Stimulated activated CD4-positive, alpha-beta T cell treated with anti-CD3 and anti-CD28 coated beads, Interleukin-15, amount 100 ng/mL, for 48 hours (primary cell): ENCODE data around the gene TBC1D7.

Source experiments
- DNase-seq, 2 donors: peaks; one replicate each; pipeline ENCODE4 v3.0.0-alpha.2; 2020; ENCODE audit warnings: low read depth in 2 of 2

Gene TBC1D7

GRCh38 chr6:13328076-13328874 is at the start of gene TBC1D7:
Gene TBC1D7 (minus strand): TSS chr6:13328537. CDS start chr6:13326898, 1,639 bp downstream.
- peak; percentile 85 to 92 for DNase-seq

- no peak for DNase-seq
Observed at GRCh38 chr6:13377054-13377758, 48.9 kb upstream of the TBC1D7 start.

- DNase-seq = peak; percentile 30 to 33
Observed at GRCh38 chr6:13375360-13375878, 47.1 kb upstream of the TBC1D7 start.

GRCh38 chr6:13373919-13374318 is 45.6 kb upstream of the TBC1D7 start:
- no peak for DNase-seq

- no peak for DNase-seq
Observed at GRCh38 chr6:13373488-13373886, 45.1 kb upstream of the TBC1D7 start.

GRCh38 chr6:13372688-13373487 is 44.6 kb upstream of the TBC1D7 start:
- DNase-seq = no peak

- DNase-seq = no peak
Observed at GRCh38 chr6:13372076-13372475, 43.7 kb upstream of the TBC1D7 start.

GRCh38 chr6:13371421-13372072 is 43.2 kb upstream of the TBC1D7 start:
- DNase-seq = no peak

- no peak for DNase-seq
Observed at GRCh38 chr6:13370623-13371022, 42.3 kb upstream of the TBC1D7 start.

GRCh38 chr6:13369591-13369990 is 41.3 kb upstream of the TBC1D7 start:
- no peak for DNase-seq

- no peak for DNase-seq
Observed at GRCh38 chr6:13368731-13369115, 40.4 kb upstream of the TBC1D7 start.

GRCh38 chr6:13368079-13368730 is 39.9 kb upstream of the TBC1D7 start:
- no peak for DNase-seq

GRCh38 chr6:13367396-13367795 is 39.1 kb upstream of the TBC1D7 start:
- DNase-seq = no peak

GRCh38 chr6:13365320-13365719 is 37.0 kb upstream of the TBC1D7 start:
- no peak for DNase-seq

- DNase-seq = no peak
Observed at GRCh38 chr6:13364842-13365241, 36.5 kb upstream of the TBC1D7 start.

GRCh38 chr6:13362412-13362811 is 34.1 kb upstream of the TBC1D7 start:
- DNase-seq = no peak

- no peak for DNase-seq
Observed at GRCh38 chr6:13360671-13361540, 32.6 kb upstream of the TBC1D7 start.

- no peak for DNase-seq
Observed at GRCh38 chr6:13359287-13359686, 30.9 kb upstream of the TBC1D7 start.

GRCh38 chr6:13358511-13358910 is 30.2 kb upstream of the TBC1D7 start:
- DNase-seq = no peak

- DNase-seq = no peak
Observed at GRCh38 chr6:13357551-13358075, 29.3 kb upstream of the TBC1D7 start.
